Hepatocyte (in vitro differentiated cells): ENCODE measurements around the gene ZNF469.

ENCODE experiments used
- EZH2 ChIP-seq: fragments of 200-600 bp; sonication (generic); IDR thresholded peaks from 2 replicates; pipeline ENCODE4 v1.6.1; 2016; ENCODE audit warnings: antibody characterized with exemption, mild to moderate bottlenecking, borderline replicate concordance
- EZH2phosphoT487 ChIP-seq: fragments of 200-600 bp; sonication (generic); IDR thresholded peaks from one replicate; pipeline ENCODE4 v1.6.1; 2018; ENCODE audit warnings: antibody characterized with exemption, mild to moderate bottlenecking, low read depth, moderate library complexity; ENCODE audit not compliant: unreplicated experiment, severe bottlenecking
- TF ChIP-seq, protein P1 (sequence below): fragments of 200-600 bp; sonication (generic); IDR thresholded peaks from 2 replicates; pipeline ENCODE4 v1.5.1; 2016; ENCODE audit warnings: antibody characterized with exemption, mild to moderate bottlenecking; ENCODE audit not compliant: poor library complexity

DNA sequence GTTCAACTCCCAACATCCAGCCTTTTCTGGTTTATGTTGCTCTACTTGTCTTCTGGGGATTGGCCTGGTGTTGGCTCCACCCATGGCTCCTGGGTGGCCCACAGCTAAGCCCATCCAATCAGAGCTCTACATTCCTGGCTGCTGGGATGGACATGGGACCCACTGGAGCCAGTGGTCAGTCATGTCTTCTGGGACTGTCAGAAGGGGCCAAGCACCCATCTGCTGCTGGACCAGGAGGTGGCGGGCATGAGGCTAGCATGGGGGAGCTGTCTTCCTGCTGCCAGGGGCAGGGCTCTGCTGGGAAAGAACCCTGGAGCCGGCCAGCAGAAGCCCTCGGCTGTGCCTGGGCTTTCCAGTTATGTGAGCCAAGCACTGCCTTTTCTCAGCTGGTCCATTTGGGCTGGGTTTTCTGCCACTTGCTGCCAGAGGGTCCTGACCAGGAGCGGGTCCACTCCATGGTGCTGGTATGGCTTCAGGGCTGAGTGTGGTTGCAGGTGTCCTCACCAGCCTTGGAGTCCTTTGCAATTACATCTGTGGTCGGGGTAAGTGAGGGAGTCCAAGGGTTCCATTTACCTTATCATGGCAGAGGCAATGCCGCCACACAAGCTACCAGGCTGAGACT is 17.4 kb upstream of the ZNF469 start:
- TF ChIP-seq EZH2 (no peak), EZH2phosphoT487 (no peak)
- TF ChIP-seq, protein P1, sequence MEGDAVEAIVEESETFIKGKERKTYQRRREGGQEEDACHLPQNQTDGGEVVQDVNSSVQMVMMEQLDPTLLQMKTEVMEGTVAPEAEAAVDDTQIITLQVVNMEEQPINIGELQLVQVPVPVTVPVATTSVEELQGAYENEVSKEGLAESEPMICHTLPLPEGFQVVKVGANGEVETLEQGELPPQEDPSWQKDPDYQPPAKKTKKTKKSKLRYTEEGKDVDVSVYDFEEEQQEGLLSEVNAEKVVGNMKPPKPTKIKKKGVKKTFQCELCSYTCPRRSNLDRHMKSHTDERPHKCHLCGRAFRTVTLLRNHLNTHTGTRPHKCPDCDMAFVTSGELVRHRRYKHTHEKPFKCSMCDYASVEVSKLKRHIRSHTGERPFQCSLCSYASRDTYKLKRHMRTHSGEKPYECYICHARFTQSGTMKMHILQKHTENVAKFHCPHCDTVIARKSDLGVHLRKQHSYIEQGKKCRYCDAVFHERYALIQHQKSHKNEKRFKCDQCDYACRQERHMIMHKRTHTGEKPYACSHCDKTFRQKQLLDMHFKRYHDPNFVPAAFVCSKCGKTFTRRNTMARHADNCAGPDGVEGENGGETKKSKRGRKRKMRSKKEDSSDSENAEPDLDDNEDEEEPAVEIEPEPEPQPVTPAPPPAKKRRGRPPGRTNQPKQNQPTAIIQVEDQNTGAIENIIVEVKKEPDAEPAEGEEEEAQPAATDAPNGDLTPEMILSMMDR = no peak
